ENCODE measurements around the gene TSHZ3.

- TF ChIP-seq REST (IDR thresholded peaks at IDR 0.05; ENCODE audit: borderline replicate concordance in 1 of 2, low read depth in 1 of 2, low read length in 2 of 2) (no peak), SMC3 (IDR thresholded peaks at IDR 0.05; ENCODE audit: low read length) (no peak), ONECUT2 (CRISPR knock-in tag; IDR thresholded peaks at IDR 0.05) (no peak), GRHL1 (CRISPR knock-in tag; conservative IDR thresholded peaks at IDR 0.05) (no peak), ZNF777 (CRISPR knock-in tag; IDR thresholded peaks at IDR 0.05) (no peak), CTCF (CRISPR knock-in tag; IDR thresholded peaks at IDR 0.05) (no peak), RFX5 (IDR thresholded peaks at IDR 0.05; ENCODE audit: low read depth, low read length) (no peak), JUND (CRISPR knock-in tag; IDR thresholded peaks at IDR 0.05) (no peak), ZNF780A (CRISPR knock-in tag; IDR thresholded peaks at IDR 0.05) (no peak), TRIM24 (CRISPR knock-in tag; IDR thresholded peaks at IDR 0.05) (no peak)
Measured at GRCh38 chr19:31284621-31285020, 64.6 kb downstream of the TSHZ3 start.

Measured in HepG2 (cell line).